GM18526 (cell line): ENCODE data around the gene ZFP2.

Experiments used
- POLR2A ChIP-seq: IDR thresholded peaks from 3 replicates; pipeline ENCODE4 v1.6.1; 2011; ENCODE audit not compliant: insufficient read length; ENCODE audit errors: extremely low read depth

The ZFP2 gene

DNA sequence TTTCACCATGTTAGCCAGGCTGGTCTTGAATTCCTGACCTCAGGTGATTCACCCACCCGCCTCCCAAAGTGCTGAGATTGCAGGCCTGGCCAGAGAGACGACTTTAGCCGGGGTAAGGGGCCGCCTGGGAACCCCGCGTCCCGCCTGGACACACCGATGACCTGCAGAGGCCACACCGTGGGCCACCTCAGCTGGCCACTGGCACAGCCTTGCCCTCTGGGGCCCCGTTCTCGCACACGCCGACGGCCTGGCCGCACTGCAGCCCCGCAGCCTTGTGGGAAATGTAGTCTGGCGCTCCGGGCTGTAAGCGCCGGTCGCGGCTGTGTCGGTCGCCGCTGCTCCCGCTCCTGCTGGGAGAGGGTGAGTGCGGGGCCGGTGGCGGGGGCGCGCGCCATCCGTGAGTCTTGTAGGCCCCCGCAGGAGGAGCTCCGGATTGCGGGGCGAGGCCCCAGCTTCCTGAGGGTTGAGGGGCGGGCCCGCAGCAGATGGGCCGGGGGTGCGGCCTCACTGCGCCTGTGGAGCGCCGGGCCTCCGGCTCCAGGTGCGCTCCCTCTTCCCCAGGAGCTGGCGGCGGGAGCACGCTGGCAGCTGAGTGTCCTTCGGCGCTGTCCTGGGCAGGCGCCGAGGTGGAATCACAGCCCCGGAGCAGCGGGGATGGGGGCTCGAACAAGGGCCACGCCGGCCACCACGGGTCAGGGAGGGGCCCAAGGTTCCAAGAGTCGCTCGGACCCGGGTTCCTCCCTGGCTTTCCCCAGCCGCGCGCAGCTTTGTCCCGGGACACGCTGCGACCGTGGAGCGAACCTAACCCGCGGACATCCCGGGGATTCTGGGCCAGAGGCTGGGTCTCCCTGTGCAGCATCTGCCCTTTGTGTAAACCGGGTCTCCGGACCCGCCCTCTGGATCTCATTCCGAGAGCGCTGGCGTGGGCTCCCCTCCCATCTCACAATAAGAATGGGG, at the start of gene ZFP2:
TSS of gene ZFP2 (plus strand) at position 299 of the 957 bp plus-strand sequence. CDS start 35,401 bp downstream, outside the sequence.
- no peak for TF ChIP-seq POLR2A

GRCh38 chr5:178849316-178849715, 46.4 kb upstream of the ZFP2 start:
- TF ChIP-seq POLR2A = no peak

GRCh38 chr5:178851951-178852350, 43.8 kb upstream of the ZFP2 start:
- TF ChIP-seq POLR2A = no peak

DNA sequence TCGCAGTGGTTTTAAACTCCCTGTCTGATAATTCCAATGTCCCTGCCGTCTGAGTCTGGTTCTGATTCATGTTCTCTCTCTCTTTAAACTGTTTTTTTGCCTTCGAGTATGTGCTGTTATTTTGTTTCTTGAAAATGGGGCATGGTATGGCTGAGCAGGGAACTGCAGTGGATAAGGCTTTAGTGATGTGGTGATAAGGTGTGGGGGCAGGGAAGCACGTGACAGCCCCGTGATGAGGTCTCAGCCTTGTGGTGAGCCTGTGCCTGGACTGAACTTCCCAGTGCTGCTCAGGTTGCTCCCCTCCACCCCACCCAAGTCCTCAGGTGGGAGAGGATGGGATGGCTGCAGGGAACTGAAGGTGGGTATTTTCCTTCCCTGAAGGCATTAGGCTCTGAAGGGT, 41.4 kb upstream of the ZFP2 start:
- no peak for TF ChIP-seq POLR2A

GRCh38 chr5:178859625-178860521, 35.8 kb upstream of the ZFP2 start, which contains the start of gene ZNF354B:
TSS of gene ZNF354B (plus strand) at chr5:178859953. CDS start at chr5:178861048, 1,095 bp downstream.
- peak; percentile 56 for TF ChIP-seq POLR2A

- no peak for TF ChIP-seq POLR2A
These were observed 34.1 kb upstream of the ZFP2 start for GRCh38 chr5:178861627-178862026.

- no peak for TF ChIP-seq POLR2A
These were observed 28.8 kb upstream of the ZFP2 start for GRCh38 chr5:178866946-178867345.

DNA sequence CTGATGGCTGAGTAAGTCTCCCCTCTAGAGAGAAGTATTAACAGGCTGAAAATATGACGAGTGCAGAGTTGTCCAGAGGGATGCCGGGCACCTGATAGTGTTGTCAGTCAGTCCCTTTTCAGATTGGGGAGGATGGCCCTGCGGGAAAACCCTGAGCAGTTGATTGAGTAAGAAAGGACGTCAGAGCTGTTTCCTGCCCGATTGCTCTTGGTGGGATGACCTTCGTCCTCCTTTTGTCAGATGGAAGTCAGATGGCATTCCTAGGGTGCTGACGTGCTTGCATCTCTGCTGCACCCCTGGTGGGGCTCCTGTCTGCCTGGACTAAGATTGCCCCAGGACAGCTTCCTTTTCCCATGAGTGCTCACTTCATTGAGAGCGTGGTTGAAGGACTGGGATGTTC, 26.1 kb upstream of the ZFP2 start:
- no peak for TF ChIP-seq POLR2A

DNA sequence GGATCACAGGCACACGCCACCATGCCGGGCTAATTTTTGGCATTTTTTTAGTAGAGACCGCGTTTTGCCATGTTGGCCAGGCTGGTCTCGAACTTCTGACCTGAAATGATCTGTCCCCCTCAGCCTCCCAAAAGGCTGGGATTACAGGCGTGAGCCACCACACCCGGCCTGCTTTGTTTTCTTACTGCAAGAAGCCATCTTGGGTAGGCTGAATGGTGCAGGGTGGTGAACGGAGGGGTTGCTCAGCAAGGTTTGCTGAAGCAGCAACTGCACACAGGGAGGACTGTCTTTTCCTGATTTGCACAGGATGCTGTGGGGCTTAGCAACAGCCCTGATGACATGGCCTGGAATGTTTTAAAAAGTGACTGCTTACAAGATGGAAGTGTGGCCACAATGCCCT, 25.3 kb upstream of the ZFP2 start:
- no peak for TF ChIP-seq POLR2A

GRCh38 chr5:178872302-178872701, 23.4 kb upstream of the ZFP2 start:
- no peak for TF ChIP-seq POLR2A

DNA sequence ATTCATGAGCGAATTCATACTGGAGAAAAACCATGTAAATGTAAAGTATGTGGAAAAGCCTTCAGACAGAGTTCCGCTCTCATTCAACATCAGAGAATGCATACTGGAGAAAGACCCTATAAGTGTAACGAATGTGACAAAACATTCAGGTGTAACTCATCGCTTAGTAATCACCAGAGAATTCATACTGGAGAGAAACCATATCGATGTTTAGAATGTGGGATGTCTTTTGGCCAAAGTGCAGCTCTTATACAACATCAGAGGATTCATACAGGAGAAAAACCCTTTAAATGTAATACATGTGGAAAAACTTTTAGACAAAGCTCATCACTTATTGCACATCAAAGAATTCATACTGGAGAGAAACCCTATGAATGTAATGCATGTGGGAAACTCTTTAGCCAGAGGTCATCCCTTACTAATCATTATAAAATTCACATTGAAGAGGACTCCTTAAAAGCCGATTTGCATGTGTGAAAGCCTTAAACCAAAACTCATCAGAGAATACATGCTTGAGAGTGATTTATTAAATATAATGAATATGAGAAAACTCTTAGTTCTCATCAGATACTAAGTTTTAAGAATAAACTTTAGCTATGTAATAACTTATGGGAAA, 11.8 kb upstream of the ZFP2 start:
- no peak for TF ChIP-seq POLR2A

GRCh38 chr5:178899289-178899688, 3.6 kb downstream of the ZFP2 start:
- TF ChIP-seq POLR2A = no peak

DNA sequence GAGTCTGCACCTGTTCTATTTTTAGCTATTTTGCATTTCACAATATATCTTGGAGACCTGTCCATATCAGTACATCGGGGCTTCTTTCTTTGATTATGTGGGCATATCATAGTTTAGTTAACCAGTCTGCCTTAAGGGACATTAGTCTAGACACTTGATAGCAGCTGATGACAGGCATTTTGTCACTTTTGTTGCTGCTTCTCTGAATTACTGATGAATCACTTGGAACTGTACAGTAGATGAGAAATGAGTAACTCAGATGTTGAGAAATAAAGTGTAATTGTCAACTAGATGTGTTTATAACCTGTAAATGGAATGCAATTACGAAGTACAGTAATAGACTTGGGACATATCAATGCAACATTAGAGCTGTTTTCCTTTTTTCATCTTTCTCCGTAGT, 7.1 kb downstream of the ZFP2 start:
- TF ChIP-seq POLR2A = no peak

DNA sequence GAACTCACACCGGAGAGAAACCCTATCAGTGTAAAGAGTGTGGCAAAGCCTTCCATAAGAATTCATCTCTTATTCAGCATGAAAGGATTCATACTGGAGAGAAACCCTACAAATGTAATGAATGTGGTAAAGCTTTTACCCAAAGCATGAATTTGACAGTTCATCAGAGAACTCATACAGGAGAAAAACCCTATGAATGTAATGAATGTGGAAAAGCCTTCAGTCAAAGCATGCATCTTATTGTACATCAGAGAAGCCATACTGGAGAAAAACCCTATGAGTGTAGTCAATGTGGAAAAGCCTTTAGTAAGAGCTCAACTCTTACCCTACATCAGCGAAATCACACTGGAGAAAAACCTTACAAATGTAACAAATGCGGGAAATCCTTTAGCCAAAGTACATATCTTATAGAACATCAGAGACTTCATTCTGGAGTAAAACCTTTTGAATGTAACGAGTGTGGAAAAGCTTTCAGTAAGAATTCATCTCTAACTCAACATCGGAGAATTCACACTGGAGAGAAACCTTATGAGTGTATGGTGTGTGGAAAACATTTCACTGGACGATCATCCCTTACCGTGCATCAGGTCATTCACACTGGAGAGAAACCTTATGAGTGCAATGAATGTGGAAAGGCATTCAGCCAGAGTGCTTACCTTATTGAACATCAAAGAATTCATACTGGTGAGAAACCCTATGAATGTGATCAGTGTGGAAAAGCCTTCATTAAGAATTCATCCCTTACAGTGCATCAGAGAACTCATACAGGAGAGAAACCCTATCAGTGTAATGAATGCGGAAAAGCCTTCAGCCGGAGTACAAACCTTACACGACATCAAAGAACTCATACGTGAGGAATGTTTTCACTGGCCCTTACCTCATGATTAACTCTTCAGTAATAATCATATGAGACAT, 36.4 kb downstream of the ZFP2 start:
- TF ChIP-seq POLR2A = no peak
